Stimulated activated CD4-positive, alpha-beta T cell treated with anti-CD3 and anti-CD28 coated beads, Interleukin-12 subunit alpha, Interleukin-12 subunit beta, amount 100 ng/mL, for 24 hours (primary cell): ENCODE results near the gene CDH9.

Source experiments
- DNase-seq, 2 experiments: peaks; one replicate each; pipeline ENCODE4 v3.0.0-alpha.2; 2020; ENCODE audit warnings: low read depth in 2 of 2

Gene CDH9, protein sequence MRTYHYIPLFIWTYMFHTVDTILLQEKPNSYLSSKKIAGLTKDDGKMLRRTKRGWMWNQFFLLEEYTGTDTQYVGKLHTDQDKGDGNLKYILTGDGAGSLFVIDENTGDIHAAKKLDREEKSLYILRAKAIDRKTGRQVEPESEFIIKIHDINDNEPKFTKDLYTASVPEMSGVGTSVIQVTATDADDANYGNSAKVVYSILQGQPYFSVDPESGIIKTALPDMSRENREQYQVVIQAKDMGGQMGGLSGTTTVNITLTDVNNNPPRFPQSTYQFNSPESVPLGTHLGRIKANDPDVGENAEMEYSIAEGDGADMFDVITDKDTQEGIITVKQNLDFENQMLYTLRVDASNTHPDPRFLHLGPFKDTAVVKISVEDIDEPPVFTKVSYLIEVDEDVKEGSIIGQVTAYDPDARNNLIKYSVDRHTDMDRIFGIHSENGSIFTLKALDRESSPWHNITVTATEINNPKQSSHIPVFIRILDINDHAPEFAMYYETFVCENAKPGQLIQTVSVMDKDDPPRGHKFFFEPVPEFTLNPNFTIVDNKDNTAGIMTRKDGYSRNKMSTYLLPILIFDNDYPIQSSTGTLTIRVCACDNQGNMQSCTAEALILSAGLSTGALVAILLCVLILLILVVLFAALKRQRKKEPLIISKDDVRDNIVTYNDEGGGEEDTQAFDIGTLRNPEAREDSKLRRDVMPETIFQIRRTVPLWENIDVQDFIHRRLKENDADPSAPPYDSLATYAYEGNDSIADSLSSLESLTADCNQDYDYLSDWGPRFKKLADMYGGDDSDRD

DNA sequence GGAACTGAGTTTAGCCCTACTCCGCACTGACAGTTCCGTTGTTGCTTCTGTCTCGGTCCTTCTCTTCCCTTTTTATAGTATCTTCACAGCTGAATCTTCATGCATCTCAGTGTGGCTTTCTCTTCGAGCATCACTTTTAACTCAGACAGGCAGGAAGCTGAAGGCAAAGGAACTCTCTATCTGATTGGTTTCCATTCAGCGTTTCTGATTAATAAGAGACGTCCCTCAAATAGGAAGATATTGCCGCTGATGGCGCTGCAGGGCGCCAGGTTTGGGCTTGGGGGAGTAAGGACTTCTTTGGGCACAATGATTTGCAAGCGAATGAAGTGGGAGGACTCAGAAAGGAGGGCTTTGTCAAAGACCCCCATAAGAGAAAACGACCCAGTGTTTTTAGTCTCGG, at the start of gene CDH9:
Gene CDH9 (minus strand): TSS at position 111 of the 400 bp plus-strand sequence. CDS start 50,253 bp downstream, outside the sequence.
- no peak for DNase-seq

DNA sequence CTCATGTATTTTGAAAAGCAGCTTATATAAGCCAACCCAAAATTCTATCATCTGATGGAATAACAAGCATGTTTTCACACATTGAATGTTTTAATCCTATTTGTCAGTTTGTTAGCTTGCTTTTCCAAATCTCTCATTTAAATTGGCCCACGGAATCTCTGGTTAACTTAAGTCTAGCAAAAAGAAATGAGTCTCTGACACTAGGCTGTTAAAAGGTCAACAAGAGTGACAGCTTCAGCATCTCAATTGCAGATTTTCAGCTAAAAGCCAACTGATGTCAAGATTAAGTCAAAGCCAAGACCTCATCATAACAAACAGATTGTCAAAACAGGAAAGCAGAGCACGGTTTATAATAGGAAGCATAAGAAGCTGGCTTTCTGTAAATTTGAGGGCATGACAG, 49.4 kb upstream of the CDH9 start:
- no peak for DNase-seq

DNA sequence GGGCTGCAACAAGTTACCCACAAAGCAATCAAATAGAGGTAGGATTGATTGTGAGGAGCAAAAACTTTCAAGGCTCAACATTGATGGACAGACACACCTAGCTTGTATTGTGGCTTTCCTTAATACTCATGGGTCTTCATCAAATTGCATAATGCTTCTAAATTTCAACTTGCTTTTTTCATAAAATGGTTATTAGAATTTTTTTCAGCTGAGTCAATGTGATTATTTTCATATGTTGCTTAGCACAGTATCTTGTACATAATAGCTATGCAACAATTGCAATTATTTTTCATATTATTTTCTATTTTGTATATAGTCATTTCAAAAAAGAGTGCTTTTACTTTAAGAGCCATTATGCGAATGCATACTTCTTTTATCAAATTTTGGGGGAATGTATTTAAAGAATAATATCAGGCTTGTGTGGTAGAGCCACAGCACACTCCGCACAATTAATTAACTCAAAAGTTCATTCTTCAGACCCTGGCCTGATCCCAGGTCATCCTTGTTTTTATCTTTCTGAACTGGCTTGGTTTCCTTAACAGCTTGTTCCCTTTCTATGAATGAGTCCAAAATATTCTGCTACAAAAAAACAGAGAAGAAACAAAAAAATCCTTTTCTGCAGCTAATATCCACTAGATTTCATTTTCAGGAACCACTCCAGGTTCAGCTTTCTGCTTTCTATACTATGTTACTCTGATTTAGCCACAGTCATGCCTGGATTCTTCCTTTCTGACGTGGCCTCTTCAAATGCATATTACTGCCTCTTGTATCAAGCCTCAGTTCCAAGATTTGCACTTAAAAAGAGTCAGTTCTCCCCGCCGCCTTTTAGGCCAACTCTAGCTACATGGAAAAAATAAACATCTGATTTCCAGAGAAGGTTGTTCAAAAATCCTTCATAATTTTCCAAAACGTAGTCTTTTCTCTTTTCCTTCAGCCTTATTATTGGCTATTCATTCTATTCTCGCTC, 45.3 kb upstream of the CDH9 start:
- no peak for DNase-seq

DNA sequence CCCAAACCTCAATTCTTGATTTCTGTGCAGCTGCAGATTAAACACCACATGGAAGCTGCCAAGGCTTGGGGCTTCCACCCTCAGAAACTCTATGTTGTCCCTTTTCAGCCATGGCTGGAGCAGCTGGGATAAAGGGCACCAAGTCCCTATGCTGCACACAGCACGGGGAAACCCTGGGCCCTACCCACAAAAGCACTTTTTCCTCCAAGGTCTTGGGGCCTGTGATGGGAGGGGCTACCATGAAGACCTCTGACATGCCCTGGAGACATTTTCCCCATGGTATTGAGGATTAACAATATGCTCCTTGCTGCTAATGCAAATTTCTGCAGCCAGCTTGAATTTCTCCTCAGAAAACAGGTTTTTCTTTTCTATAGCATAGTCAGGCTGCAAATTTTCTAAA, 41.8 kb upstream of the CDH9 start:
- no peak for DNase-seq

DNA sequence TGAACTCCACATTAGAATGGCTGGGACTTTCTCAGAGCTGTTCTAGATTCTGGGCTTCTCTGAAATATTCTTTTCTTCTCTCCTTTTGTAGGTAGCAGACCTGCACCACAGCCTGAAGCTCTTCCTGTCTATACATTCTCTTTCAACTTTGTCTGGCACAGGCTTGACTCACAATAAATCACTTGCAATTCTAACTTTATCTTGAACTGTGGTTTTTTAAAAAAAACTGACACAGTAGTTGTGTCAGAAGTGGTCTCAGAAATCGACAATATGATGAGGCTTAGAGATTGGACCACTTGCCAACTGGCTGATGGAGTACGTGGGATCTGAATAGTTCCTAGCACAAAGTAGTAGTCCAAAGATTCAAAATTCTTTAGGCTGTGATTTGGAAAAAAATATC, 24.1 kb upstream of the CDH9 start:
- DNase-seq: no peak

DNA sequence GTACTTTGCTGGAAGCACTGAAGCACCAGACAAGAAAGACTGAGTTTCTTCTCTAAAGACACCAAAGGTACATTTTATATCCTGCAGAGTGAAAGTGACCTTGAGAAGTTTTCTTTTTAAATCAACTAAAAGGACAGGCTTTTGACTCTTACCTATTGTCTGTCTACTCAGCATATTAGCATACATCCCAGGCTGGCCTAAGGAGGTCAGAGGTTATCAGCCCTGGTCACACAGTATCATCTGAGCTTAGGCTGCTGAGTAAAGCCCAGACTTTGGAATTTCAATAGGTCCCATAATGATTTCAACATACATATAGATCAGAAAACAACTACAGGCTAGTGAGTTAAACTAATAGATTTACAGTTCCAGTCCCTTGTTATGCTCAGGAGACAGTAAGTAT, 10.1 kb upstream of the CDH9 start:
- DNase-seq: no peak

DNA sequence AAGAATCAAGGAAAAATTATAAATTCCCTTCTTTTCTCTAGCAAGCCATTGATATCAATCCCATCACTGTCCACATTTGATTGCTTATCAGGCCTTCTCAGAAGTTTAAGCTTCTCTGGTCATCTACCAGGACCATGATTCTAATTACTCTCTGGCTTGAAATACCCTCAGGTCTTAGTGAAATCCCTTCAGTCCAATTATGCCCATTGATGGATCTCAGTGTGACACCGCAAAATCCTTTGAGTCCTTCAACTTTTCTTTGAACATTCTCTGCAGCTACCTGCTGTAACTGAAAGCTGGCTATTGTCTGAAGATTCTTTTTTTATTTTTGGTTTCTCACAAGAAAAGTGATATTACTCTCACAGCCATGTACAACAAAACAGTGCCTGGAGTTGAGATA, 3.0 kb upstream of the CDH9 start:
- DNase-seq: no peak

DNA sequence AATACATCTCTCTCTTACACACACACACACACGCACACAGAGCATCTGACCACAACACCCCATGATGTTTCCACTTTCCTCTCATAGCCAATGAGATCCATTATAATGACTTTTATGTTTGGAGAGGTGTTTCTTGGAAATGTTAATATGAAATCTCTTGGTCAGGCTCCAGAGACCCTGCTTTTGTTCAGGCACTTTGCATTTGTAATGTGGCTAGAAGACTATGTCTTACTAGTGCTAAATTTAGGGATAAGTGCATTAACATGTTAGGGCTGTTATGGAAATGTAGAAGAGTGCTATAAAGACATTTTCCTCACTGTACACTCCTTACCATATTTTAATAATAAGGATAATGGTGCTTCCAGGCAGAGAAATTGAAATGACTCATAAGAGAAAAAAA, 3.8 kb downstream of the CDH9 start:
- DNase-seq: no peak

DNA sequence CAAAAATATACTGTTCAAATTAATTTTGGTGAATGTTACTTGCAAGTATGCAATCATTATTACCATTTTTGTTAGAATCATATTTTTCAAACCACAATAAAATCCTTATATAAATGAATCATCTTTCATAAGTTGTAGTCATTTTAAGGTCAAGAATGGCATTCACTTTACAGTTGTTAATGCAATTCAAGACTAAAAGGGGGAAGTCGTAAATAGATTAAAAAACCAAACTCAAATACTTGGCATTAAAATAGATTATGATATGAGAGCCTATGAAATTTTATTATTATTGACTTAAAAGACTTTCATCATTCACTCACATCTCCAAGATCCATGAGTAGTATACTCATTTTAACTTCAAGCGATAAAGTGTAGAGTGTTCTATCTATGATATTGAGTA, 11.6 kb downstream of the CDH9 start:
- DNase-seq: no peak

DNA sequence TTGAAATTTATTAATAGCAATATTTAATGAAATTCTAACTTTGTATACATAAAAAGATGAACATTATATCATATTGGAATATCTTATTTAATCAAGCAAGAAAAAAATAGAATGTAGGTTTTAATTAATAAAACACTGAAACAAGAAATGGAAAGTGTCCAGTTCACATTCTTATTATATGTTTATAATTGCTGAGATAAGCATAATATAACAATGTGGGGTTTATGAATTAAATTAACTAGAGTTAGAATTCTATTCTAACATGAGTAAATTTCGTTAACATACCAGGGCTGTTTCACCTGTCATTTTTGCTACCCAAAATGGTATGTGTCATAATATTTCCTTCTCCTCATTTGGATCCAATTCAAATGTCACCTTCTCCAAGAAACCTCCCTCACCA, 12.3 kb downstream of the CDH9 start:
- DNase-seq: no peak

DNA sequence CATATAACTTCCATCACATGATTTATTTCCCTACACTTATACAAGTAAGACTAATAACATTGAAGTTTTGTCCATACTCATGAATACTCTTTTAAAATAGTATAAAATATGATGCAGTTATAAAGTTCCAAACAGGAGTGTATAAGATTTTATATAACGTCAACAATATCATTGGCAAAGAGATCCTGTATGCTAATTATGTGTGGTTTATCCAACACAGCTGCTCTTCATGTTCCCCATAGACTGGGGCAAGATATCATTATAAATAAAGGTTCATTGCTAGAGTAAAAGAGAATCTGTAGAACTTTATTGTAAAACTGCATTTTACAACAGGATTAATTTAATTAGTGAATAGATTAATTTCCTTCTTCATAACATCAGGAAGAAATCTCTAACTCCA, 16.9 kb downstream of the CDH9 start:
- DNase-seq: no peak

DNA sequence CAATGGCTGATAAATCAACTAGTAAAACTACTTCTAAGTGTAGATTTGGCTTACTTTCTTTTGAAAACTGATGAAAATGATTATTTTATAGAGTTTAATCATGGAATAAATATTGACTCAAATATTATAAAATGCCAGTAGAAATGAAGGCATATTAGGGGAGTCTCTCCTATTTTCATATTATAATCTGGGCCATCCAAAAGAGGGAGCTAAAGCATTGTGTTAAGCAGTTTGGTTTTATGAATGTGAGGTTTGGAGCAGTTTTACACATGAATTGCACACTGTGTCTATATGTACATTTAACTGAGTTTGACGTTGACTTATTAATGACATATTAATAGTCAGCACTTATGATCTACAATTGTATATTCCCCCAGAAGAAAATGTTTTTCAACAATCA, 17.4 kb downstream of the CDH9 start:
- no peak for DNase-seq

DNA sequence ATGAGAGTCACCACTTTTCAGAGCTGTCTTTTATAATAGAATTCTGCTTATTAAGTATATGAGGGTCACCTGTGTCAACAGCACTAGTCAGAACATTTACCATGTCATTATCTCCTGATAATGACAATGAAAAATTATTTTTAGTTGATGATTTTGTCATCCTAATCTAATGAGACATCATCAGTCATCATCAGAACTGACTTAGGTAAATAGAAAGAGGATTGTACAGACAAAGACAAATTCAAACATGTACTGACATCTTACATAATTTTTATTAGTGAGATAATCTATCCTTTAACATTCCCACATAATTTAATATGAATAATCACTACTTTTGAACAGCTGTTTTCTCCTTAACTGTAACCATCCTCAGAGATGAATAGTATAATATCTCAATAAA, 22.6 kb downstream of the CDH9 start:
- no peak for DNase-seq

DNA sequence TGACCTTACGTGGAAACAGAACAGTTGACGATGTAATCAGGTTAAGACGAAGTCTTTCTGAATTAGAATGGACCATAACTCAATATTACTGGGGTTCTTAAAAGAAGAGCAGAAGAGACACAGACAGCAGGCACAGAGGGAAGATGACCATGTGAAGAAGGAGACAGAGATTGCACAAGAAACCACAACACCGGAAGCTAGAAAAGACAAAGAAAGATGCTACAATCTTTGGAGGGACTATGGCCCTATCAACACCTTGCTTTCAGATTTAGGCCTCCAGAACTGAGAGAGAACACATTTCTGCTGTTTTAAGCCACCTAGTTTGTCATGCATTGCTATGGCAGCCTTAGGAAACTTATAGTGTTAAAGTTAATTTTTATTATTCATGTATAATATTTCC, 27.1 kb downstream of the CDH9 start:
- no peak for DNase-seq

DNA sequence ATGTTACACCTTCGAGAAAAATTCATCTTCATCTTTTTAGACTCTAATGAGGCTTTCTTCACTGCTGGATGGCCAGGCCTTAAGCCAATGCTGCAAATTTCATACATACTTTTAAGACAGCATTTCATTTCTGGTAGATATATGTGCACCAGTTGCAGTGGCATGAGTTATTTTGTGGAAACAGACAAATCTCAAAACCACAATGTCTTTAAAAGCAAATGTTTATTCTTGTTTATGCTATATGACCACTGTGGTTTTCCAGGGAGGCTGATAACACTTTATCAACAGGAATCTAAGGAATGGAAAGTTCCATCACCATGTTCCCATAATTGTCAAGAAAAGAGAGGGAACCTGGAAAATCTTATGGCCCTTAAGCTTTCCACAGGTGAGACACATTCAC, 27.7 kb downstream of the CDH9 start:
- no peak for DNase-seq

DNA sequence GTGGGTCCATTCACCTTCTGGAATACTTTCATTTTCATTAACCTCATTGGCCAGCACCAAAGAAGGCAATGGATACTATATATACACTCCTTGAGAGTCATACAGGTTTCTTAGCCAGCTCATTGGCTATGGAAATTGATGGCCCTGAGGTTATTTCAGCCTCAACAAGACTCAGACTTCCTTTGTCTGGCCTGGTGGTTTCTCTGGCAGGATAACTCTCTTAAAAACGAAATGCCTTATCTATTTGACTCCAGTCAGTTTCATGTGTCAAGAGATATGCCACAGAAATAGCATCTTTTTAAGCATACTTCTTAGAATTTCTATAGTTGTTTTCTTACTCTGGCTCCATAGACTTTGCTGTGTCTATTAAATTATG, 28.9 kb downstream of the CDH9 start:
- no peak for DNase-seq

DNA sequence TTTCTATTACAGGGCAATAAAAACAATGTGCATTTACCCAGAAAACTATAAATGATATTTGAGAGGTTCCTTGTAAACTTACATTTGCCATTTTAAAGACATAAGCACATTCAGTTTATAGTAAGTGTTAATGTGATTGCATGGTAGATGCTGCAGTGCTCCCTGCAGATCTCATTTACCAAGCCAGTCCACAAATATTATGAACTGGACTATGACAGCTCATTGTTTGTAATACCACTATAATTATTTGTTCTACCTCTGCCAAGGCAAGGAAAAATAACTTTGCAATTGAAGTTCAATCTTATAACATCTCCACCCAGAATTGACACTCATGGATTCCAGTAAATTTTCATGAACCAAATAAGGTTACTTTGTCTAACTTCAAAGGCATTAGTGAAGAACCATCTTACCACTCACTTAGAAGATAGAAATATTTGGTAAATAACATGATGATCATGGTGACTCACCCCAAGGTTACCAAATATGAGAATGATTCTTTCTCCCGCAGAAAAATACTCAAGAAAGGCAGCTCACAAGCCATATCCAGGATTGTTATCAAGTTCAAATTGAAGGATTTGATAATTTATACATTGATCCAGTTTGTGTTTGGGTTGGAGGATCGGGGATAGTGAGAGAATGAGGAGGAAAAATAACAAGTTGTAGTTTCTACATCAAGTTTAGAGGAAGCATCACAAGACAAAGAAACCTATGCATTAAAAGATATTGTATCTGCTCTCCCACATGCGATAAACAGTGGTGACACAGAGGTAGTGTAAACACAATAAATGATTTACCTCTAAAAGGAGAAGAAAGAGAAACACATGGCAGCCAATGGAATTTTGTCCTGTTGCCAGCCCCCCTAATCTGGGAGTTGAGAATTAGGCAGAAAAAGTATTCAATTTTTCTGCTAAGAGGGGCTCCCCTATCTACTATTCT, 29.5 kb downstream of the CDH9 start:
- DNase-seq: no peak

DNA sequence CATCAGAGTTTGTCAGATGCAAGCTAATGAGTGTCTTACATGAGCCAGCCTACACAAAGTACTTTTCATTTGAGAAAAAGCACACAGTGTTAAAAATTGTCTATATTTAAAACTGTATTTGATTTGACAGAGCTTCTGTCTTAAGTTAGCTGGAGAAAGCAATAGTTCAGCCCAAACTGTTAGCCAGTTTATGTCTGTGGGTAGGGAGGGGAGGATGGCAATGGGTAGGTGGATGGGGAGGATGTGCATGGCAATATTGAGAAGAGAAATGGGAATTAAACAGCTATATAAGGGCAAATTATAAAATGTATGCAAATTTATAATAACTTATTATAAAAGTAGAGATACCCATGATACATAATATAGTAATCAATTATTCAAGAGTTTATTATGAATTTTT, 31.3 kb downstream of the CDH9 start:
- DNase-seq: no peak

DNA sequence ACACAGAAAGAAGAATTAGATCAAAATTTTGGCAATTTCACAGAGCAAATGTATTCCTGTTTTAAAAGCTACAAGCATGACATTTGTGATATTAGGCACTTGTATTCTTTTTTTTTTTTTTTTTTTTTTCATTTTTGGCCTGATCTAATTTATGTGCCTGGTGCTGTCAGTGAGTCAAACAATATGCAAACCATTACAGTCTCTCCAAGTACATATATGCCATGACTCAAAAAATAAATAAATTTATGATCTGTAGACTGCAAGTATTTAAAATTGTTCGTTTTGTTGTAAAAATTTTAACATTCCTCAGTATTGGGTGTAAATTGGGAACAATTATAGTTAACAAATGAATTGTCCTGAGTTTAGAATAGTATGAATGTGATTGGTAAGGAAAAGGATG, 51.4 kb downstream of the CDH9 start:
- DNase-seq: no peak

DNA sequence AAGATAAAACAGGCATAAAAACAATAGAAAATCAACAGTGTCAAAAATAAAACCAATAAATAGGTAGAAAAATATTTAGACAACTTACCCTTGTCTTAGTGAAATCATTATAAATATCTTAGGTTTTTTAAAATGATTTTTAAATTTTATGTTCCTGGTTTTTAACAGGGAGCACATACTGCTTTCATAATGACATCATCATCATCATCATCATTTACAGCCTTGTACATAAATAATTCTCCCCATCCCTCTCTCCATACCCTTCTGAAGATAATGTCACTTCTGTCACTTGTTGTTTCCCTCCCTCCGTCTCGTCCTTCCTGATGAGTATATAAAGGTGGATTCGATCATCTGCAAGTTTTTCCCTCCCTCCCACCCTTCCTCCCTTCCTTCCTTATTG, 56.6 kb downstream of the CDH9 start:
- DNase-seq: no peak

DNA sequence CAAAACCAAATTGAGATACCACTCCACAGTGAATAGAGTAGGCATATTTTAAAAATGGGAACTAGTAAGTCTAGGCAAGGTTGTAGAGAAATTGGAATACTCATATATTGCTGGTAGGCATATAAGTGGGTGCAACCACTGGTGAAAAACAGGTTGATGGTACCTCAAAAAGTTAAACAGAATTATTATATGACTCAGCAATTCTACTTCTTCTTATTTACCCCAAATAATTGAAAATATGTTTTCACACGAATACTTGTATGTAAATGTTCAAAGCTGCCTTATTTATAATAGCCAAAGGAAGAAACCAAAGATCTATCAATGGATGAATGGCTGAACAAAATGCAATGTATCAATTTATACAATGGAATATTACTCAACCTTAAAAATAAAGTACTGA, 79.1 kb downstream of the CDH9 start:
- no peak for DNase-seq
